PC-9 (cell line): ENCODE results near the gene HSPG2.

Experiments used
- CTCF ChIP-seq: fragments of 200-600 bp; sonication (generic); conservative IDR thresholded peaks from 2 replicates; pipeline ENCODE4 v1.6.1; 2017; ENCODE audit warnings: mixed run types, antibody characterized with exemption, mild to moderate bottlenecking, moderate library complexity
- EZH2 ChIP-seq: fragments of 200-600 bp; sonication (generic); IDR thresholded peaks from 2 replicates; pipeline ENCODE4 v1.8.0; 2017; ENCODE audit warnings: antibody characterized with exemption, low read depth

GRCh38 chr1:21828075-21828474 is 109.0 kb downstream of the HSPG2 start:
- TF ChIP-seq CTCF (no peak), EZH2 (no peak)
